H1 (cell line): Measurements from ENCODE around the gene TAS2R42. TPM values are rescaled to one million over a fixed set of nuclear protein-coding genes. Genes with fewer than 3 reads are reported as not detected.

ENCODE experiments used
- CTCF ChIA-PET: fragments of 300-600 bp; sonication (Branson Sonifier 250); formaldehyde crosslinking; loops from one replicate; lab custom pipeline; 2021; ENCODE audit not compliant: partially characterized antibody; lab: Charles Lee
- POLR2A ChIA-PET: fragments of 300-600 bp; sonication (Branson Sonifier 250); formaldehyde crosslinking; loops from one replicate; lab custom pipeline; 2021; ENCODE audit warnings: inconsistent platforms; ENCODE audit not compliant: partially characterized antibody; lab: Charles Lee
- DNase-seq, 2 experiments: peaks; one replicate each; pipeline versions ENCODE4 v3.0.0 to v3.0.0-alpha.2; 2010 to 2022; ENCODE audit warnings: low spot score in 2 of 2, low read depth in 1 of 2, mixed read lengths in 1 of 2
- FAIRE-seq: peaks from 2 replicates; lab custom pipeline; 2011; peaks lifted over from hg19 to GRCh38; lab: Jason Lieb, UNC
- H2AFZ ChIP-seq: 2 replicates; pipeline ENCODE4 v1.8.1; 2012; ENCODE audit warnings: low read length, inconsistent platforms
- H2AK5ac ChIP-seq: 2 replicates; pipeline ENCODE4 v1.6.1; 2013; ENCODE audit warnings: low read depth, low read length
- H2BK120ac ChIP-seq: replicated peaks from 2 replicates; pipeline ENCODE3; 2013; ENCODE audit warnings: low read depth, low read length, inconsistent platforms
- H2BK12ac ChIP-seq: 2 replicates; pipeline ENCODE4 v1.6.1; 2013; ENCODE audit warnings: low read depth, low read length
- H2BK15ac ChIP-seq: 2 replicates; pipeline ENCODE4 v1.6.1; 2013; ENCODE audit warnings: low read length
- H2BK20ac ChIP-seq: 2 replicates; pipeline ENCODE4 v1.6.1; 2013; ENCODE audit warnings: low read length
- H2BK5ac ChIP-seq: 2 replicates; pipeline ENCODE4 v1.6.1; 2013; ENCODE audit warnings: low read depth, low read length
- H3K14ac ChIP-seq: 2 replicates; pipeline ENCODE4 v1.6.1; 2013; ENCODE audit warnings: inconsistent platforms; ENCODE audit not compliant: insufficient read length
- H3K18ac ChIP-seq: 2 replicates; pipeline ENCODE4 v1.6.1; 2013; ENCODE audit warnings: low read length; ENCODE audit errors: extremely low read depth
- H3K23ac ChIP-seq: 2 replicates; pipeline ENCODE4 v1.6.1; 2013; ENCODE audit warnings: inconsistent platforms; ENCODE audit not compliant: insufficient read length
- H3K23me2 ChIP-seq: 2 replicates; pipeline ENCODE4 v1.6.1; 2013; ENCODE audit warnings: low read depth, low read length
- H3K27ac ChIP-seq: 2 replicates; pipeline ENCODE4 v1.6.1; 2011; ENCODE audit warnings: low read depth, low read length, inconsistent platforms
- H3K27me3 ChIP-seq, 4 experiments: replicated peaks in 1 of 4; 1 replicate in 1 of 4; 2 replicates in 3 of 4; pipeline versions ENCODE4 v1.6.1 to v1.8.1; 2011 to 2013; ENCODE audit warnings: low read length in 3 of 4, mild to moderate bottlenecking in 3 of 4, inconsistent platforms in 2 of 4, mixed read lengths in 2 of 4, moderate library complexity in 1 of 4; ENCODE audit not compliant: control insufficient read depth in 3 of 4, insufficient read depth in 3 of 4; ENCODE audit errors: extremely low read depth in 1 of 4
- H3K36me3 ChIP-seq, 4 experiments: 2 replicates each; pipeline versions ENCODE4 v1.6.1 to v1.8.1; 2011 to 2013; ENCODE audit warnings: mild to moderate bottlenecking in 4 of 4, low read length in 3 of 4, moderate library complexity in 2 of 4, control low read depth in 1 of 4, inconsistent platforms in 1 of 4; ENCODE audit not compliant: insufficient read depth in 4 of 4, control insufficient read depth in 2 of 4
- H3K4ac ChIP-seq: replicated peaks from 2 replicates; pipeline ENCODE3; 2013; ENCODE audit warnings: low read length, low read depth, mixed read lengths, inconsistent platforms; ENCODE audit not compliant: insufficient read length
- H3K4me1 ChIP-seq, 4 experiments: replicated peaks in 1 of 4; 1 replicate in 1 of 4; 2 replicates in 3 of 4; pipeline versions ENCODE4 v1.6.1 to v1.8.1; 2011 to 2013; ENCODE audit warnings: low read length in 3 of 4, inconsistent platforms in 2 of 4, mixed read lengths in 1 of 4; ENCODE audit not compliant: insufficient read depth in 4 of 4, control insufficient read depth in 3 of 4
- H3K4me2 ChIP-seq, 2 experiments: 2 replicates each; pipeline versions ENCODE4 v1.6.1 to v1.8.1; 2011 to 2013; ENCODE audit warnings: low read depth in 2 of 2, low read length in 2 of 2, control low read depth in 1 of 2, inconsistent platforms in 1 of 2, mild to moderate bottlenecking in 1 of 2; ENCODE audit not compliant: insufficient read depth in 1 of 2
- H3K4me3 ChIP-seq, 4 experiments: fragments of 200-600, 300-600 bp in 1 of 4; sonication (generic), shearing (Covaris generic), sonication (Bioruptor Twin) in 1 of 4; 2 replicates each; pipeline versions ENCODE4 v1.5.1 to v1.8.1; 2011 to 2016; ENCODE audit warnings: low read length in 4 of 4, low read depth in 3 of 4, control low read depth in 2 of 4, inconsistent platforms in 2 of 4, mild to moderate bottlenecking in 2 of 4, mixed read lengths in 1 of 4, moderate library complexity in 1 of 4; ENCODE audit not compliant: insufficient read depth in 2 of 4; ENCODE audit errors: extremely low read depth in 1 of 4
- H3K56ac ChIP-seq: replicated peaks from 2 replicates; pipeline ENCODE3; 2013; ENCODE audit warnings: low read depth, mild to moderate bottlenecking, mixed read lengths, low read length, inconsistent platforms; ENCODE audit not compliant: insufficient read length
- H3K79me1 ChIP-seq: 2 replicates; pipeline ENCODE4 v1.6.1; 2013; ENCODE audit warnings: low read depth, low read length, control low read depth
- H3K79me2 ChIP-seq, 2 experiments: 2 replicates each; pipeline versions ENCODE4 v1.6.1 to v1.8.1; 2012 to 2013; ENCODE audit warnings: low read length in 2 of 2, mild to moderate bottlenecking in 2 of 2, inconsistent platforms in 1 of 2; ENCODE audit not compliant: insufficient read depth in 2 of 2, control insufficient read depth in 1 of 2
- H3K9ac ChIP-seq, 4 experiments: replicated peaks in 1 of 4; 1 replicate in 1 of 4; 2 replicates in 3 of 4; pipeline versions ENCODE4 v1.6.1 to v1.8.1; 2011 to 2013; ENCODE audit warnings: low read depth in 3 of 4, low read length in 3 of 4, control low read depth in 2 of 4, mild to moderate bottlenecking in 2 of 4, moderate library complexity in 2 of 4, inconsistent platforms in 1 of 4; ENCODE audit errors: extremely low read depth in 1 of 4
- H3K9me3 ChIP-seq, 2 experiments: 2 replicates each; pipeline versions ENCODE4 v1.6.1 to v1.8.1; 2012 to 2013; ENCODE audit warnings: mild to moderate bottlenecking in 2 of 2, moderate library complexity in 2 of 2, control low read depth in 1 of 2, inconsistent platforms in 1 of 2, low read depth in 1 of 2, low read length in 1 of 2, mixed read lengths in 1 of 2; ENCODE audit not compliant: insufficient read depth in 2 of 2
- H4K20me1 ChIP-seq, 2 experiments: replicated peaks in 1 of 2; 2 replicates each; pipeline versions ENCODE3 to v1.8.1; 2011 to 2013; ENCODE audit warnings: inconsistent platforms in 2 of 2, low read length in 2 of 2, mild to moderate bottlenecking in 1 of 2; ENCODE audit not compliant: insufficient read depth in 2 of 2, control insufficient read depth in 1 of 2
- H4K5ac ChIP-seq: 2 replicates; pipeline ENCODE4 v1.6.1; 2013; ENCODE audit warnings: low read length, low read depth, mixed read lengths, inconsistent platforms; ENCODE audit not compliant: insufficient read length
- H4K8ac ChIP-seq: 2 replicates; pipeline ENCODE4 v1.8.0; 2013; ENCODE audit warnings: mild to moderate bottlenecking, moderate library complexity, low read length, inconsistent platforms; ENCODE audit not compliant: insufficient read depth; ENCODE audit errors: extremely low read depth
- H4K91ac ChIP-seq: replicated peaks from 2 replicates; pipeline ENCODE3; 2013; ENCODE audit warnings: low read length, mixed read lengths, inconsistent platforms; ENCODE audit not compliant: insufficient read length
- HDAC6 ChIP-seq: IDR thresholded peaks from one replicate; pipeline ENCODE4 v1.7.1; 2012; ENCODE audit warnings: low read depth, mild to moderate bottlenecking, inconsistent platforms, low read length, moderate library complexity
- KDM5A ChIP-seq: fragments of 200-600 bp; IDR thresholded peaks from 2 replicates; pipeline ENCODE4 v1.7.1; 2012; ENCODE audit warnings: mild to moderate bottlenecking, low read length, inconsistent platforms, mixed read lengths
- WGBS, 2 experiments: shearing (Covaris generic) in 1 of 2; methylation state at CpG; one replicate each; pipeline versions ENCODE4 v1.1.6 to v1.1.7; 2013 to 2015; ENCODE audit warnings: low lambda C conversion rate in 2 of 2, mixed read lengths in 2 of 2, inconsistent platforms in 1 of 2, low coverage in 1 of 2, missing lambda C conversion rate in 1 of 2; ENCODE audit not compliant: insufficient replicate concordance in 2 of 2, insufficient coverage in 1 of 2, insufficient read length in 1 of 2; ENCODE audit errors: extremely low coverage in 1 of 2, missing lambda C conversion rate in 1 of 2; 5-methylcytosine and 5-hydroxymethylcytosine counted together
- polyA plus RNA-seq, 7 experiments: library from polyadenylated mRNA; depleted of rRNA in 3 of 7; stranded (reverse) in 5 of 7; unstranded in 2 of 7; fragments of >200 nt in 5 of 7; fragments of 200-250 nt in 2 of 7; gene quantifications; 1 replicate in 5 of 7; 2 replicates in 1 of 7; 4 replicates in 1 of 7; pipeline versions ENCODE4 v1.2.1 to v1.2.3, GENCODE V29; 2011 to 2013; ENCODE audit warnings: missing spikeins in 2 of 7, mixed read lengths in 2 of 7
- total RNA-seq: library from RNA; stranded (reverse); fragmentation: NEBNext Ultra II Directional; extraction: Animal tissue kit (Norgen Biotek cat#: 25700); gene quantifications from 2 replicates; pipeline ENCODE4 v1.2.1, GENCODE V29; 2021

The TAS2R42 gene
- total and polyA plus RNA-seq, 2 of the 8 experiments (the other 6 are each of a cell fraction or from before 2014, with no cell fraction given) = not detected

DNA sequence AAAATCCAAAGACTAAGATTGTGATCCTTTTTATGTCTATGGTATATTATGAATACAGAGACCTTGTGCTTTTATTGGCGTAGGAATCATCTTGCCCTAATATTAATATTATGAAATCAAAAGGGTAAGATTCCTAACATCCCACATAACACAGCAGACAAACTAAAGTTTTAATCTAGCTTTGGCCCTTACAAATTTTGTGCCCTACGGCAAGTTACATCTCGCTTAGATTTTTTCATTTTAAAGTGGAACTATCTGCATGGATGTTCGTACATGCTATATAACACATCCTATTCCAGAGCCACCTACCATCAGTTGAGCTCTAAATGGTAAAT lies 16.0 kb downstream of the TAS2R42 start:
- POLR2A ChIA-PET = interaction anchor here (0.7 to 6.3 kb wide), 22 partner anchors 8 to 475 kb away, joined by 3 to 53 read pairs (median 5); partner anchors contain the start of gene YBX3
- no peak for DNase-seq
- 20% methylated on average over 4 of the region's 4 CpGs; no CpG with 5 or more reads in 1 of the 2 experiments for WGBS, 2 experiments

More for the DNA sequence above, 16.0 kb downstream of the TAS2R42 start:
- CTCF ChIA-PET = interaction anchor here (0.9 to 1.4 kb wide), 2 partner anchors 34 to 328 kb away, joined by 3 to 4 read pairs; no protein-coding TSS in a partner anchor
- Histone ChIP-seq H3K4ac (no peak overlapping the region), H4K91ac (no peak overlapping the region), H3K4me2 (peak overlapping the region; percentile 67 to 89), H3K14ac (no peak overlapping the region), H3K79me1 (peaks cover 4% of the 10 kb centered on the region), H2BK15ac (no peak overlapping the region), H2AK5ac (no peak overlapping the region), H2BK12ac (no peak overlapping the region), H4K8ac (no peak overlapping the region; the same call in 1 of the 2 replicates), H2BK5ac (no peak overlapping the region; the same call in 1 of the 2 replicates), H3K79me2 (peaks cover 22 to 72% of the 10 kb centered on the region in 2 experiments), H3K27me3 (no peaks in the 10 kb centered on the region), H3K27ac (peak overlapping the region; percentile 93; the same call in 1 of the 2 replicates), H3K4me1 (peaks cover 0 to 3% (median 0%) of the 10 kb centered on the region in 4 experiments; a peak in 1 of 7 replicates), H2BK120ac (no peak overlapping the region), H2BK20ac (no peak overlapping the region), H3K9ac (peak overlapping the region; percentile 97 to 99 (median 97)), H3K23ac (no peak overlapping the region), H4K20me1 (peaks cover 4 to 8% of the 10 kb centered on the region in 2 experiments), H3K9me3 (no peaks in the 10 kb centered on the region), H3K18ac (no peak overlapping the region), H3K56ac (no peak overlapping the region), H4K5ac (no peak overlapping the region), H3K4me3 (peak overlapping the region; percentile 76 to 100 (median 85)), H2AFZ (no peak overlapping the region), H3K23me2 (0 out of 2 replicates have a peak, but pooled peaks cover 2% of the 10 kb centered on the region), H3K36me3 (peaks cover 0 to 15% (median 5%) of the 10 kb centered on the region in 4 experiments; a peak in 4 of 8 replicates)
- peak; percentile 73 for FAIRE-seq
- 0 out of 2 replicates have a peak, but pooled peaks have one; percentile 15 for TF ChIP-seq KDM5A
- no peak for TF ChIP-seq HDAC6
